AG04450 (cell line): ENCODE data around the gene ARMC9. TPM values are rescaled to one million over a fixed set of nuclear protein-coding genes. Genes with fewer than 3 reads are reported as not detected.

ENCODE experiments used
- CTCF ChIA-PET: fragments of 300-600, 350-600 bp; formaldehyde crosslinking; extraction: SDS; loops from one replicate; lab custom pipeline; 2022; ENCODE audit warnings: antibody characterized with exemption, inconsistent platforms; lab: Charles Lee
- POLR2A ChIA-PET: fragments of 350-600 bp; formaldehyde crosslinking; extraction: SDS; loops from one replicate; lab custom pipeline; 2021; ENCODE audit warnings: antibody characterized with exemption, inconsistent platforms; lab: Yijun Ruan, JAX
- DNase-seq: peaks from one replicate; pipeline ENCODE4 v3.0.0-alpha.2; 2011; ENCODE audit warnings: low read depth, low spot score
- H3K27ac ChIP-seq: one replicate; pipeline ENCODE4 v1.5.1; 2012; ENCODE audit warnings: low read depth, low read length, control low read depth
- H3K27me3 ChIP-seq: one replicate; pipeline ENCODE4 v1.6.0; 2012; ENCODE audit warnings: low read length; ENCODE audit not compliant: control insufficient read depth, insufficient read depth
- H3K4me3 ChIP-seq: 2 replicates; pipeline ENCODE4 v1.5.1; 2011; ENCODE audit warnings: mild to moderate bottlenecking, low read depth, low read length, control low read depth
- H3K9me3 ChIP-seq: 2 replicates; pipeline ENCODE4 v1.5.1; 2012; ENCODE audit warnings: low read length; ENCODE audit not compliant: control insufficient read depth, insufficient read depth
- polyA plus RNA-seq: library from polyadenylated mRNA; depleted of rRNA; stranded (reverse); fragments of >200 nt; gene quantifications from 2 replicates; pipeline ENCODE4 v1.2.3, GENCODE V29; 2011
- TF ChIP-seq, protein P1 (sequence below): IDR thresholded peaks from 2 replicates; pipeline ENCODE4 v1.5.1; 2011; ENCODE audit warnings: low read depth, low read length, control low read depth, inconsistent platforms

Gene ARMC9
- polyA plus RNA-seq, 1 experiment = 49.4 TPM

DNA sequence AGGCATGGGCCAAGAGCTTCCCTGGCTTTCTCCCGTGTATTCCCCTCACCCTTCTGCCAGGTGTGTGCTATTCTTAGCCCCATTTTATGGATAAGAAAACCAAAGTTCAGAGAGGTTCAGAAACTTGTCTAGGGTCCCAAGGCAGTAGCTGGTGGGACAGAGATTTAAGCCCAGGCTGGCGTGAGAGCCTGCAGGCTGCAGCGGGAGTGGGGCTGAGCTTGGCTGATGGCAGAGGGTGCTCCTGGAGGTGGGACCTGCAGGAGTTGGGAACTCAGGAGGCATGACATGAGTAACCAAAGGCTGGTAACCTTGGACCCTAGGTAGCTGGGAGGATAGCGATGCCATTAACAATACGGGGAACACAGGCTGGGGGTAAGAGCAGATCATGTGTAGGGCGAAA, 109.8 kb downstream of the ARMC9 start:
- no peaks in the 10 kb centered on the region for H3K9me3 ChIP-seq
- no peak for DNase-seq
- no peaks in the 10 kb centered on the region for H3K27me3 ChIP-seq
- no peak overlapping the region for H3K4me3 ChIP-seq
- no peak overlapping the region for H3K27ac ChIP-seq
- TF ChIP-seq, protein P1, sequence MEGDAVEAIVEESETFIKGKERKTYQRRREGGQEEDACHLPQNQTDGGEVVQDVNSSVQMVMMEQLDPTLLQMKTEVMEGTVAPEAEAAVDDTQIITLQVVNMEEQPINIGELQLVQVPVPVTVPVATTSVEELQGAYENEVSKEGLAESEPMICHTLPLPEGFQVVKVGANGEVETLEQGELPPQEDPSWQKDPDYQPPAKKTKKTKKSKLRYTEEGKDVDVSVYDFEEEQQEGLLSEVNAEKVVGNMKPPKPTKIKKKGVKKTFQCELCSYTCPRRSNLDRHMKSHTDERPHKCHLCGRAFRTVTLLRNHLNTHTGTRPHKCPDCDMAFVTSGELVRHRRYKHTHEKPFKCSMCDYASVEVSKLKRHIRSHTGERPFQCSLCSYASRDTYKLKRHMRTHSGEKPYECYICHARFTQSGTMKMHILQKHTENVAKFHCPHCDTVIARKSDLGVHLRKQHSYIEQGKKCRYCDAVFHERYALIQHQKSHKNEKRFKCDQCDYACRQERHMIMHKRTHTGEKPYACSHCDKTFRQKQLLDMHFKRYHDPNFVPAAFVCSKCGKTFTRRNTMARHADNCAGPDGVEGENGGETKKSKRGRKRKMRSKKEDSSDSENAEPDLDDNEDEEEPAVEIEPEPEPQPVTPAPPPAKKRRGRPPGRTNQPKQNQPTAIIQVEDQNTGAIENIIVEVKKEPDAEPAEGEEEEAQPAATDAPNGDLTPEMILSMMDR = no peak
- CTCF ChIA-PET = interaction anchor here (2.4 to 4.1 kb wide), 2 partner anchors 11 to 104 kb away, joined by 7 to 26 read pairs; no protein-coding TSS in a partner anchor
- POLR2A ChIA-PET = no interaction called here

DNA sequence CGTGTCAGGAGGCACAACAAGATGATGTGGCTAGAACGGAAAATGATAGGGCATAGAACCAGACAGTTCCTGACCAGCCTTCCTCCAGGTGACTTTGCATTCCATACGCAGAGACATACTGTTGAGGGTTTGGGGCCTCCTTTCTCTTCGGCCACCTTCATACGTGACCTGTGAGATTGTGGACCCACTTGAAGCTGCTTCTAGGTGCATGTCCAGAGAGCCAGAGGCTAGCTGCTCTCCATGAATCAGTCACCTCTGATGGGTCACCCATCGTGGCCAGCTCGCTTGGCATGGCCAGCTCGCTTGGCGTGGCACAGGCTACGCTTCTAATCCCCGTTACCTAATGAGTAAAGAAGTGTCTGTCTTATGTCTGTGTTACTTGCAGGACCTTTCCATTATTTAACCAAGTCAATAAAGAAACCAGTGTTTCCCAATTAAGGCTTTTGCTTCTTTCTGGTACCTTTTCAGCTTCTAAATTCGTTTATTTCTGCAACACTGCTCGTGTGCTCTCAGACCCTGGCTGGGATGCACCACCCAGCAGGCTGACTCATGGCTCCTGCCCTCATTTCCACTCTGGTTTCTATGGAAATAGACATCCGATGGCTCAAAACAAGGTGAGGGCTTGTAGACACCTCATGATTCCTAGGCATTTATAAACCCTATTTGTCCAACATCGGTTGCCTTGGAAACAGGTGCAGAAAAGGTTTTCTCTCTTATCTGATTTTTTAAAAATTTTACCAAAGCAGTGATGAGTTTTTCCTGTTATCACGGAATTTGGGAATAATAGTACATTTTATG, 110.4 kb downstream of the ARMC9 start:
- no peaks in the 10 kb centered on the region for H3K27me3 ChIP-seq
- CTCF ChIA-PET = interaction anchor here (2.4 to 4.1 kb wide), 2 partner anchors 12 to 104 kb away, joined by 7 to 26 read pairs; no protein-coding TSS in a partner anchor
- TF ChIP-seq, protein P1 = no peak
- no peak overlapping the region for H3K27ac ChIP-seq
- H3K4me3 ChIP-seq = no peak overlapping the region
- POLR2A ChIA-PET = no interaction called here
- H3K9me3 ChIP-seq = no peaks in the 10 kb centered on the region
- no peak for DNase-seq

DNA sequence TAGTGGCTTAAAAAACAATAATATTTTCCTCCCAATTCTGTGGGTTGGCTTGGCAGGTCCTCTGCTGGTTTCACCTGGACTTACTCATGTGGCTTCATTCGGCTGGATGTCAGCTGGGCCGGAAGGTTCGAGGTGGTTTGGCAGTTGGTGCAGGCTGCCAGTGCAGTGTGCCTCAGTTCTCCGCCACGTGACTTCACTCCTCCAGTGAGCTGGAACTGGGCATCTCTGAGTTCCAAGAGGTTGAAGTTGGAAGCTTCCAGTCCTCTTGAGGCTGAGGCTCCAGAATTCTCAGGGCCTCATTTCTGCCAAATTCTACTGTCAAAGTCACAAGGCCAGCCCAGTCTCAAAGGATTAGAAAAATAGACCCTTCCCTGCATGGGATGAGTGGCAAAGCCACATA, 113.6 kb downstream of the ARMC9 start:
- POLR2A ChIA-PET = no interaction called here
- TF ChIP-seq, protein P1 = no peak
- H3K27me3 ChIP-seq = no peaks in the 10 kb centered on the region
- no peak overlapping the region for H3K27ac ChIP-seq
- no peaks in the 10 kb centered on the region for H3K9me3 ChIP-seq
- CTCF ChIA-PET = no interaction called here
- no peak overlapping the region for H3K4me3 ChIP-seq
- no peak for DNase-seq

DNA sequence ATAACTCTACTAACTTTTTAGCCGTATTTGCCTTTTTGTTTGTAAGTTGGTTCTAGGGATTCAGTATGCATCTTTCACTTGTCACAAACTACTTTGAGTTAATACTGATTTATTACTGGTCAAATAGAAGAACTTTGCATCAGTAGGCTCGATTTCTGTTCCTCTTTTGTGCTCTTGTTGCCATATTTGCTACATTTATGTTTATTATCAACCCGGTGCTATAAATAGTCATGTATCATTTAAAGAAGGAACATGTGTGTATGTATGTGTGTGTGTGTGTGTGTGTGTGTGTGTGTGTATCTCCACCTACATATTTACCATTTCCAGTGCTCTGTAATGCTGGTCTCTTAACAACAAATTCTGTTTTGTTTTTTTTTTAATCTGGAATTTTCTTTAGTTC, 117.5 kb downstream of the ARMC9 start:
- POLR2A ChIA-PET = no interaction called here
- DNase-seq = no peak
- TF ChIP-seq, protein P1 = no peak
- Histone ChIP-seq H3K27me3 (no peaks in the 10 kb centered on the region), H3K4me3 (no peak overlapping the region), H3K27ac (no peak overlapping the region), H3K9me3 (no peaks in the 10 kb centered on the region)
- CTCF ChIA-PET = interaction anchor here (1.0 to 1.4 kb wide), 2 partner anchors 19 to 97 kb away, joined by 4 to 7 read pairs; no protein-coding TSS in a partner anchor

DNA sequence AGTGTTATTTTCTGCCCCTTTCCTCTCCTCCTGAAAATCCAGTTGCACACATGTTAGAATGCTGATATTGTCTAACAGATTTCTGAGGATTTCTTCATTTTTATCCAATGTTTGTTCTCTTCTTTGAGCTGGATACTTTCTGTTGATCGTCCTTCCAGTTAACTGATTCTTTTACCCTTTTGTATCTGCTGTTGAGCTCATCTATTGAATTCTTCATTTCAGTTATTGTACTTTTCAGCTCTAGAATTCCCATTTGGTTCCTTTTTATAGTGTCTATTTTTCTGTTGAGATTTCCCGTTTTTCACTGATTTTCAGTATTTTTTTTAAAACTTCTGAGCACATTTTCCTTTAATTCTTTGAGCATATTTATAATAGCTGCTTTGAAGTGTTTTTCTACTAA, 119.1 kb downstream of the ARMC9 start:
- ChIA-PET CTCF (interaction anchor here (1.8 kb wide), 1 partner anchor 95 kb away, joined by 6 read pairs; no protein-coding TSS in a partner anchor), POLR2A (no interaction called here)

More for the DNA sequence above, 119.1 kb downstream of the ARMC9 start:
- H3K27me3 ChIP-seq = no peaks in the 10 kb centered on the region
- H3K9me3 ChIP-seq = no peaks in the 10 kb centered on the region
- DNase-seq = no peak
- no peak overlapping the region for H3K4me3 ChIP-seq
- TF ChIP-seq, protein P1 = no peak
- no peak overlapping the region for H3K27ac ChIP-seq
